ENCODE results near the gene ETAA1.

GRCh38 chr2:67451086-67451832 lies 54.1 kb downstream of the ETAA1 start:
- no peak for TF ChIP-seq MIER3 (CRISPR knock-in tag; IDR thresholded peaks at IDR 0.05; ENCODE audit: borderline replicate concordance)
- no peak for TF ChIP-seq REST (IDR thresholded peaks at IDR 0.05; ENCODE audit: borderline replicate concordance in 1 of 2, low read depth in 1 of 2, low read length in 2 of 2)

Measured in HepG2 (cell line).